ENCODE measurements around the gene FMNL3. TPM values are rescaled to one million over a fixed set of nuclear protein-coding genes. Genes with fewer than 3 reads are reported as not detected.
A peak's percentile ranks its signal among the peaks of the same experiment; 100 is the strongest.

FMNL3 gene
- polyA plus RNA-seq, 4 donors = 0.89 to 8.8 (median 4.1) TPM

- peak overlapping the region in 2 of 3 donors; percentile 63 to 68 for H3K4me3 ChIP-seq (ENCODE audit: low read depth in 1 of 3, low read length in 3 of 3)
- no peak for FAIRE-seq
Observed at GRCh38 chr12:49705479-49706134, 1.6 kb downstream of the FMNL3 start.

DNA sequence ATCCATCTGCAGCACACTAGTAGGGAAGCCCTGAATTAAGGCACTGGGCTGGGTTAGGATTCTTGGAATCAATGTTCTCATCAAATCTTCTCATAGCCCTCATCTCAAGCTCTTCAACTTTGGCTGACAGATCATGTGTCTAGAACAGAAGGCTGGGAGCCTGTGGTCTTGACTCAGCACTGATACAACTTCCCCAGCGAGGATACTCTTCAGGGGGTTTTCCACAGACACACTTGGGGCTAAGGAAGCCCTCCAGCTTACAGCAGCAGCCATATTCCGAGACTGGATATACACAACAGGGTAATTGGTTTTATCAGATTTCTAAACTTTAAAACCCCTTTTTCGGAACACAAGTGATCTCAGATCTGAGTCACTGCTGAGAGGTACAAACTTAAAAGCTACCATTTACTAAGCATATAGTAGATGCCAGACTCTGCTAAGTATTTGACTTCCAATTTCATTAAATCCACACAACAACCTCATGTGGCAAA, 3.5 kb downstream of the FMNL3 start:
- H3K4me1 ChIP-seq (ENCODE audit: control insufficient read depth in 3 of 3, insufficient read depth in 2 of 3, low read depth in 1 of 3, low read length in 2 of 3) = peaks cover 0 to 9% (median 0%) of the 10 kb centered on the region in 3 donors
- no peaks in the 10 kb centered on the region for H3K36me3 ChIP-seq (ENCODE audit: control insufficient read depth in 3 of 3, insufficient read depth in 2 of 3, low read depth in 1 of 3, low read length in 3 of 3)
- H3K9me3 ChIP-seq (ENCODE audit: control insufficient read depth in 2 of 2, insufficient read depth in 1 of 2, low read depth in 1 of 2, low read length in 1 of 2) = no peaks in the 10 kb centered on the region
- peaks cover 0 to 44% (median 0%) of the 10 kb centered on the region in 3 donors for H3K27me3 ChIP-seq (ENCODE audit: control insufficient read depth in 3 of 3, insufficient read depth in 3 of 3, low read length in 3 of 3)
- WGBS, 3 donors = 58 to 72% (median 60%) methylated on average over 3 of the region's 3 CpGs
- peak overlapping the region in 1 of 3 donors; percentile 74 for H3K27ac ChIP-seq (ENCODE audit: low read depth in 1 of 3, low read length in 2 of 3)
- DNase-seq (no peak), FAIRE-seq (no peak)
- no peak overlapping the region for H3K4me3 ChIP-seq (ENCODE audit: low read depth in 1 of 3, low read length in 3 of 3)

More at GRCh38 chr12:49705479-49706134, 1.6 kb downstream of the FMNL3 start:
- Histone ChIP-seq H3K36me3 (ENCODE audit: control insufficient read depth in 3 of 3, insufficient read depth in 2 of 3, low read depth in 1 of 3, low read length in 3 of 3) (no peaks in the 10 kb centered on the region), H3K27me3 (ENCODE audit: control insufficient read depth in 3 of 3, insufficient read depth in 3 of 3, low read length in 3 of 3) (peaks cover 0 to 49% (median 0%) of the 10 kb centered on the region in 3 donors), H3K27ac (ENCODE audit: low read depth in 1 of 3, low read length in 2 of 3) (peak overlapping the region in 2 of 3 donors; percentile 71 to 80), H3K9me3 (ENCODE audit: control insufficient read depth in 2 of 2, insufficient read depth in 1 of 2, low read depth in 1 of 2, low read length in 1 of 2) (no peaks in the 10 kb centered on the region), H3K4me1 (ENCODE audit: control insufficient read depth in 3 of 3, insufficient read depth in 2 of 3, low read depth in 1 of 3, low read length in 2 of 3) (peaks cover 0 to 9% (median 0%) of the 10 kb centered on the region in 3 donors)
- no peak for DNase-seq
- WGBS, 3 donors = 46 to 69% (median 65%) methylated on average over 10 of the region's 10 CpGs

DNA sequence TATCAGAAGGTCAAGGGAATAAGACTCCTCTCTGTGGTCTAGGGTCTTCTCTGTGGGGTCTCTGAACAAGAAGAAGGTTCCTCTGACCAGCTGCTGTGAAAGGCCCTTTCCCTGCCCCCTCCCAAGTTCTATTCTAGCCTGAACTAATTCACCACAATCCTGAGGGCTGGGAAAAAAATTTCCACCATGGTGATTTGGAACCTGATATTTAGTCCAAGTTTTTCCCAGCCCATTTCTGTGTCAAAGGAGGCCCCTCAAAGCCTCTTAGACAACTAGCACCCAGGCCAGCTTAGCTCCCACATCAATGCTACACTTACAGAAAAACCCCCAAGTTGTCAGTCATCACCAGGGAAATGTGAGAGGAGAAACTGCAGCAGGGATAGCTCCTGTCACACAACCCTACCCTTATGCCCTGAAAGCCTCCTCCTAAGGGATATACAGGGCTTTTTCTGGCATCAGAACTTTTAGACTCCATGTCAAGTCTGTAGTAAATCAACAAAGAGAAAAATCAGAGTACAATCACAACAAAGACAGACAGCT, 4.5 kb downstream of the FMNL3 start:
- Histone ChIP-seq H3K36me3 (ENCODE audit: control insufficient read depth in 3 of 3, insufficient read depth in 2 of 3, low read depth in 1 of 3, low read length in 3 of 3) (no peaks in the 10 kb centered on the region), H3K4me1 (ENCODE audit: control insufficient read depth in 3 of 3, insufficient read depth in 2 of 3, low read depth in 1 of 3, low read length in 2 of 3) (peaks cover 0 to 13% (median 0%) of the 10 kb centered on the region in 3 donors), H3K27ac (ENCODE audit: low read depth in 1 of 3, low read length in 2 of 3) (peak overlapping the region in 1 of 3 donors; percentile 74), H3K4me3 (ENCODE audit: low read depth in 1 of 3, low read length in 3 of 3) (no peak overlapping the region), H3K9me3 (ENCODE audit: control insufficient read depth in 2 of 2, insufficient read depth in 1 of 2, low read depth in 1 of 2, low read length in 1 of 2) (no peaks in the 10 kb centered on the region), H3K27me3 (ENCODE audit: control insufficient read depth in 3 of 3, insufficient read depth in 3 of 3, low read length in 3 of 3) (peaks cover 0 to 38% (median 0%) of the 10 kb centered on the region in 3 donors)
- FAIRE-seq (no peak), DNase-seq (no peak)

GRCh38 chr12:49702009-49702408, 5.2 kb downstream of the FMNL3 start:
- WGBS, 3 donors = 88 to 95% (median 90%) methylated on average over 3 of the region's 3 CpGs
- Histone ChIP-seq H3K36me3 (ENCODE audit: control insufficient read depth in 3 of 3, insufficient read depth in 2 of 3, low read depth in 1 of 3, low read length in 3 of 3) (no peaks in the 10 kb centered on the region), H3K9me3 (ENCODE audit: control insufficient read depth in 2 of 2, insufficient read depth in 1 of 2, low read depth in 1 of 2, low read length in 1 of 2) (no peaks in the 10 kb centered on the region), H3K27ac (ENCODE audit: low read depth in 1 of 3, low read length in 2 of 3) (no peak overlapping the region), H3K4me3 (ENCODE audit: low read depth in 1 of 3, low read length in 3 of 3) (no peak overlapping the region), H3K27me3 (ENCODE audit: control insufficient read depth in 3 of 3, insufficient read depth in 3 of 3, low read length in 3 of 3) (peaks cover 0 to 34% (median 0%) of the 10 kb centered on the region in 3 donors), H3K4me1 (ENCODE audit: control insufficient read depth in 3 of 3, insufficient read depth in 2 of 3, low read depth in 1 of 3, low read length in 2 of 3) (peaks cover 0 to 13% (median 0%) of the 10 kb centered on the region in 3 donors)
- FAIRE-seq (no peak), DNase-seq (no peak)

- no peak for FAIRE-seq
- peaks cover 0 to 13% (median 0%) of the 10 kb centered on the region in 3 donors for H3K4me1 ChIP-seq (ENCODE audit: control insufficient read depth in 3 of 3, insufficient read depth in 2 of 3, low read depth in 1 of 3, low read length in 2 of 3)
- H3K4me3 ChIP-seq (ENCODE audit: low read depth in 1 of 3, low read length in 3 of 3) = no peak overlapping the region
- 21 to 30% (median 25%) methylated on average over 8 of the region's 8 CpGs for WGBS, 3 donors
- peak overlapping the region in 2 of 3 donors; percentile 31 to 51 for H3K27ac ChIP-seq (ENCODE audit: low read depth in 1 of 3, low read length in 2 of 3)
- peaks cover 0 to 11% (median 0%) of the 10 kb centered on the region in 3 donors for H3K27me3 ChIP-seq (ENCODE audit: control insufficient read depth in 3 of 3, insufficient read depth in 3 of 3, low read length in 3 of 3)
- H3K9me3 ChIP-seq (ENCODE audit: control insufficient read depth in 2 of 2, insufficient read depth in 1 of 2, low read depth in 1 of 2, low read length in 1 of 2) = no peaks in the 10 kb centered on the region
- H3K36me3 ChIP-seq (ENCODE audit: control insufficient read depth in 3 of 3, insufficient read depth in 2 of 3, low read depth in 1 of 3, low read length in 3 of 3) = no peaks in the 10 kb centered on the region
- peak; percentile 13 to 23 for DNase-seq
Observed at GRCh38 chr12:49698619-49699545, 8.3 kb downstream of the FMNL3 start.

GRCh38 chr12:49697808-49698207, 9.4 kb downstream of the FMNL3 start:
- peaks cover 0 to 2% (median 0%) of the 10 kb centered on the region in 3 donors for H3K27me3 ChIP-seq (ENCODE audit: control insufficient read depth in 3 of 3, insufficient read depth in 3 of 3, low read length in 3 of 3)
- DNase-seq (no peak), FAIRE-seq (no peak)
- no peaks in the 10 kb centered on the region for H3K9me3 ChIP-seq (ENCODE audit: control insufficient read depth in 2 of 2, insufficient read depth in 1 of 2, low read depth in 1 of 2, low read length in 1 of 2)
- H3K27ac ChIP-seq (ENCODE audit: low read depth in 1 of 3, low read length in 2 of 3) = no peak overlapping the region
- H3K4me3 ChIP-seq (ENCODE audit: low read depth in 1 of 3, low read length in 3 of 3) = no peak overlapping the region
- no peaks in the 10 kb centered on the region for H3K36me3 ChIP-seq (ENCODE audit: control insufficient read depth in 3 of 3, insufficient read depth in 2 of 3, low read depth in 1 of 3, low read length in 3 of 3)
- 64 to 75% (median 69%) methylated on average over 4 of the region's 4 CpGs for WGBS, 3 donors
- H3K4me1 ChIP-seq (ENCODE audit: control insufficient read depth in 3 of 3, insufficient read depth in 2 of 3, low read depth in 1 of 3, low read length in 2 of 3) = peaks cover 0 to 4% (median 0%) of the 10 kb centered on the region in 3 donors

GRCh38 chr12:49696723-49697122, 10.5 kb downstream of the FMNL3 start:
- H3K4me3 ChIP-seq (ENCODE audit: low read depth in 1 of 3, low read length in 3 of 3) = no peak overlapping the region
- no peak overlapping the region for H3K27ac ChIP-seq (ENCODE audit: low read depth in 1 of 3, low read length in 2 of 3)
- peaks cover 0 to 4% (median 0%) of the 10 kb centered on the region in 3 donors for H3K4me1 ChIP-seq (ENCODE audit: control insufficient read depth in 3 of 3, insufficient read depth in 2 of 3, low read depth in 1 of 3, low read length in 2 of 3)
- DNase-seq (no peak), FAIRE-seq (no peak)
- H3K27me3 ChIP-seq (ENCODE audit: control insufficient read depth in 3 of 3, insufficient read depth in 3 of 3, low read length in 3 of 3) = no peaks in the 10 kb centered on the region
- H3K9me3 ChIP-seq (ENCODE audit: control insufficient read depth in 2 of 2, insufficient read depth in 1 of 2, low read depth in 1 of 2, low read length in 1 of 2) = no peaks in the 10 kb centered on the region
- no peaks in the 10 kb centered on the region for H3K36me3 ChIP-seq (ENCODE audit: control insufficient read depth in 3 of 3, insufficient read depth in 2 of 3, low read depth in 1 of 3, low read length in 3 of 3)

DNA sequence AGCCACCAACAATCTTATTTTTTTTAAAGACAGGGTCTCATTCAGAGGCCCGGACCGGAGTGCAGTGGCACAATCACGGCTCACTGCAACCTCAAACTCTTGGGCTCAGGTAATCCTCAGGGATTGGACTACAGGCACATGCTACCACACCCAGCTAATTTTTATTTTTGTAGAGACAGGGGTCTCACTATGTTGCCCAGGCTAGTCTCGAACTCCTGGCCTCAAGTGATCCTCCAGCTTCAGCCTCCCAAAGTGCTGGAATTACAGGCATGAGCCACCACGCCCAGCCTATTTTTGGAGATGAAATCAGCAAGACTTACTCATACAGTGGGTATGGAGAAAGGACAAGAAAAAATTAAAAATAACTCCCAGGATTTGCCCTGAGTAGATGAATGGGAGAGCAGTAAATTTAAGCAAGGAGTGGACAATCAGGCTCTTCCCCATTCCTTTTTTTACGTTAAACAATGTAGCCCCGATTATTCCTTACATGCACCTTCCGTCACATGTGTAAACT, 13.2 kb downstream of the FMNL3 start:
- Histone ChIP-seq H3K4me1 (ENCODE audit: control insufficient read depth in 3 of 3, insufficient read depth in 2 of 3, low read depth in 1 of 3, low read length in 2 of 3) (peaks cover 0 to 4% (median 0%) of the 10 kb centered on the region in 3 donors), H3K4me3 (ENCODE audit: low read depth in 1 of 3, low read length in 3 of 3) (no peak overlapping the region), H3K9me3 (ENCODE audit: control insufficient read depth in 2 of 2, insufficient read depth in 1 of 2, low read depth in 1 of 2, low read length in 1 of 2) (no peaks in the 10 kb centered on the region), H3K27ac (ENCODE audit: low read depth in 1 of 3, low read length in 2 of 3) (no peak overlapping the region), H3K27me3 (ENCODE audit: control insufficient read depth in 3 of 3, insufficient read depth in 3 of 3, low read length in 3 of 3) (no peaks in the 10 kb centered on the region), H3K36me3 (ENCODE audit: control insufficient read depth in 3 of 3, insufficient read depth in 2 of 3, low read depth in 1 of 3, low read length in 3 of 3) (no peaks in the 10 kb centered on the region)
- 89 to 93% (median 92%) methylated on average over 8 of the region's 8 CpGs for WGBS, 3 donors
- FAIRE-seq = no peak
- DNase-seq = no peak

Data from small intestine (tissue), 7 donors.